Stimulated activated CD8-positive, alpha-beta memory T cell treated with anti-CD3 and anti-CD28 coated beads, Interleukin-12 subunit alpha, Interleukin-12 subunit beta, amount 100 ng/mL, for 24 hours (primary cell): ENCODE results near the gene VWF.
"Not testable (repeated sequence)": the region's sequence is repeated elsewhere in the genome, so short reads cannot be mapped to it uniquely, and the experiment has no call there.

ENCODE experiments used
- DNase-seq: peaks from one replicate; pipeline ENCODE4 v3.0.0-alpha.2; 2020; ENCODE audit errors: extremely low read depth

VWF gene

GRCh38 chr12:6104842-6105241 is 19.6 kb downstream of the VWF start:
- no peak for DNase-seq

- DNase-seq, result no peak
Observed at GRCh38 chr12:6104027-6104426, 20.4 kb downstream of the VWF start.

- DNase-seq, result not testable (repeated sequence)
Observed at GRCh38 chr12:6102021-6102420, 22.4 kb downstream of the VWF start.

- DNase-seq, result no peak
Observed at GRCh38 chr12:6099316-6099715, 25.2 kb downstream of the VWF start.

- no peak for DNase-seq
Observed at GRCh38 chr12:6097411-6097810, 27.1 kb downstream of the VWF start.

GRCh38 chr12:6096527-6096926 is 27.9 kb downstream of the VWF start:
- no peak for DNase-seq

- no peak for DNase-seq
Observed at GRCh38 chr12:6095269-6095668, 29.2 kb downstream of the VWF start.

- DNase-seq, result no peak
Observed at GRCh38 chr12:6093764-6094163, 30.7 kb downstream of the VWF start.

GRCh38 chr12:6092784-6093722 is 31.4 kb downstream of the VWF start:
- no peak for DNase-seq

GRCh38 chr12:6091786-6092566 is 32.5 kb downstream of the VWF start:
- DNase-seq, result no peak

- no peak for DNase-seq
Observed at GRCh38 chr12:6090803-6091202, 33.7 kb downstream of the VWF start.

GRCh38 chr12:6088921-6089747 is 35.3 kb downstream of the VWF start:
- no peak for DNase-seq

- no peak for DNase-seq
Observed at GRCh38 chr12:6086316-6086715, 38.2 kb downstream of the VWF start.

- DNase-seq, result no peak
Observed at GRCh38 chr12:6085841-6086240, 38.6 kb downstream of the VWF start.

- DNase-seq, result no peak
Observed at GRCh38 chr12:6084969-6085450, 39.5 kb downstream of the VWF start.

- DNase-seq, result no peak
Observed at GRCh38 chr12:6084261-6084968, 40.1 kb downstream of the VWF start.

- no peak for DNase-seq
Observed at GRCh38 chr12:6083601-6084000, 40.9 kb downstream of the VWF start.

- no peak for DNase-seq
Observed at GRCh38 chr12:6082613-6083012, 41.9 kb downstream of the VWF start.

GRCh38 chr12:6080149-6081045 is 44.1 kb downstream of the VWF start:
- DNase-seq, result no peak
